Measurements from ENCODE around the gene CST9. TPM values are rescaled to one million over a fixed set of nuclear protein-coding genes. Genes with fewer than 3 reads are reported as not detected.

Gene CST9
- total and polyA plus RNA-seq, 2 of the 13 experiments (the other 11 are each of a cell fraction or from before 2014, with no cell fraction given), result 0.07 TPM; not detected in 1

GRCh38 chr20:23605867-23606651 is at the start of gene CST9 (continued):
- TF ChIP-seq GATAD1 (CRISPR knock-in tag; IDR thresholded peaks at IDR 0.05) (no peak), PRPF4 (IDR thresholded peaks at IDR 0.05; ENCODE audit: low read depth, low read length, poor library complexity, severe bottlenecking) (no peak), ZNF772 (CRISPR knock-in tag; IDR thresholded peaks at IDR 0.05) (peak; percentile 12; the same call in 1 of the 2 replicates), KDM5B (CRISPR knock-in tag; IDR thresholded peaks at IDR 0.05; ENCODE audit: borderline replicate concordance) (0 out of 2 replicates have a peak, but pooled peaks have one; percentile 15), MYC (CRISPR knock-in tag; IDR thresholded peaks at IDR 0.05; ENCODE audit: borderline replicate concordance) (no peak), SRSF9 (IDR thresholded peaks at IDR 0.05; ENCODE audit: borderline replicate concordance, insufficient read depth, low read depth, low read length, poor library complexity, severe bottlenecking) (no peak), ZNF496 (CRISPR knock-in tag; IDR thresholded peaks at IDR 0.05; ENCODE audit: insufficient replicate concordance) (no peak), NFKB2 (CRISPR knock-in tag; IDR thresholded peaks at IDR 0.05; ENCODE audit: borderline replicate concordance) (no peak), TBX2 (CRISPR knock-in tag; IDR thresholded peaks at IDR 0.05; ENCODE audit: borderline replicate concordance) (peak; percentile 54; the same call in 1 of the 2 replicates), ELF1 (CRISPR knock-in tag; IDR thresholded peaks at IDR 0.05) (no peak), TBL1XR1 (IDR thresholded peaks at IDR 0.05; ENCODE audit: borderline replicate concordance, low read length, partially characterized antibody) (no peak), KLF9 (CRISPR knock-in tag; IDR thresholded peaks at IDR 0.05; ENCODE audit: low read depth) (no peak), ZBTB40 (IDR thresholded peaks at IDR 0.05) (no peak), ZBTB40 (CRISPR knock-in tag; IDR thresholded peaks at IDR 0.05) (no peak), ZNF367 (CRISPR knock-in tag; IDR thresholded peaks at IDR 0.05; ENCODE audit: borderline replicate concordance) (no peak), ZNF547 (CRISPR knock-in tag; IDR thresholded peaks at IDR 0.05) (no peak), KDM1A (CRISPR knock-in tag; IDR thresholded peaks at IDR 0.05) (no peak), ZBTB42 (CRISPR knock-in tag; IDR thresholded peaks at IDR 0.05) (no peak), DRAP1 (CRISPR knock-in tag; IDR thresholded peaks at IDR 0.05) (no peak), HNRNPL (IDR thresholded peaks at IDR 0.05; ENCODE audit: low read depth, low read length) (no peak), ZNF44 (CRISPR knock-in tag; IDR thresholded peaks at IDR 0.05) (no peak)

Data from HepG2 (cell line).